ENCODE measurements around the gene PRRX2. TPM values are rescaled to one million over a fixed set of nuclear protein-coding genes. Genes with fewer than 3 reads are reported as not detected.

Gene PRRX2
- total RNA-seq (ENCODE audit: insufficient read depth, low replicate concordance), result 10.4 TPM

GRCh38 chr9:129665389-129665775 lies at the start of gene PRRX2:
PRRX2 (plus strand) TSS chr9:129665647; CDS start chr9:129665868, 221 bp downstream.
- DNase-seq (ENCODE audit: low spot score), result peak; percentile 74

GRCh38 chr9:129617167-129617566 lies 48.3 kb upstream of the PRRX2 start:
- peak; percentile 71 for DNase-seq (ENCODE audit: low spot score)

- peak; percentile 55 for DNase-seq (ENCODE audit: low spot score)
These were observed 45.4 kb upstream of the PRRX2 start for GRCh38 chr9:129619787-129620668.

GRCh38 chr9:129620669-129621295 lies 44.7 kb upstream of the PRRX2 start, which contains the start of gene C9orf50:
C9orf50 (minus strand) TSS chr9:129621101; CDS start chr9:129620574, 527 bp downstream.
- DNase-seq (ENCODE audit: low spot score), result no peak

GRCh38 chr9:129623331-129623730 lies 42.1 kb upstream of the PRRX2 start:
- DNase-seq (ENCODE audit: low spot score), result no peak

- peak; percentile 52 for DNase-seq (ENCODE audit: low spot score)
These were observed 41.2 kb upstream of the PRRX2 start for GRCh38 chr9:129624168-129624759.

- no peak for DNase-seq (ENCODE audit: low spot score)
These were observed 40.5 kb upstream of the PRRX2 start for GRCh38 chr9:129624947-129625346.

GRCh38 chr9:129626079-129626624 lies 39.3 kb upstream of the PRRX2 start, which contains the start of gene NTMT1:
NTMT1 (plus strand) TSS chr9:129626163; CDS start chr9:129632704, 6,541 bp downstream.
- peak; percentile 84 for DNase-seq (ENCODE audit: low spot score)

- DNase-seq (ENCODE audit: low spot score), result peak; percentile 62
These were observed 38.7 kb upstream of the PRRX2 start for GRCh38 chr9:129626625-129627284.

GRCh38 chr9:129627556-129628440 lies 37.6 kb upstream of the PRRX2 start:
- DNase-seq (ENCODE audit: low spot score), result no peak

- DNase-seq (ENCODE audit: low spot score), result no peak
These were observed 36.7 kb upstream of the PRRX2 start for GRCh38 chr9:129628709-129629108.

GRCh38 chr9:129629251-129629820 lies 36.1 kb upstream of the PRRX2 start:
- DNase-seq (ENCODE audit: low spot score), result no peak

- DNase-seq (ENCODE audit: low spot score), result no peak
These were observed 34.3 kb upstream of the PRRX2 start for GRCh38 chr9:129630967-129631673.

GRCh38 chr9:129631674-129632129 lies 33.7 kb upstream of the PRRX2 start:
- no peak for DNase-seq (ENCODE audit: low spot score)

GRCh38 chr9:129632460-129632859 lies 33.0 kb upstream of the PRRX2 start:
- no peak for DNase-seq (ENCODE audit: low spot score)

- no peak for DNase-seq (ENCODE audit: low spot score)
These were observed 32.2 kb upstream of the PRRX2 start for GRCh38 chr9:129633207-129633606.

GRCh38 chr9:129633848-129634247 lies 31.6 kb upstream of the PRRX2 start:
- no peak for DNase-seq (ENCODE audit: low spot score)

- DNase-seq (ENCODE audit: low spot score), result no peak
These were observed 30.1 kb upstream of the PRRX2 start for GRCh38 chr9:129635099-129636065.

Data from umbilical cord (tissue), 2 donors.